IMR-90 (cell line): ENCODE data around the gene LRRC1. TPM values are rescaled to one million over a fixed set of nuclear protein-coding genes. Genes with fewer than 3 reads are reported as not detected.
A peak's percentile ranks its signal among the peaks of the same experiment; 100 is the strongest.

ENCODE experiments used
- ATAC-seq: fragments of 200-7000 bp; cut with Tn5 transposase; 2 replicates; pipeline ENCODE4 v1.9.1; 2020; ENCODE audit warnings: low read depth, mild to moderate bottlenecking, moderate library complexity
- BruUV-seq: library from RNA; stranded (reverse); fragments of 400-500 nt; replicated peaks from 2 replicates; lab custom pipeline; 2021; lab: Mats Ljungman, UMichigan
- CTCF ChIA-PET: fragments of 300-600 bp; formaldehyde crosslinking; extraction: SDS; loops from one replicate; lab custom pipeline; 2021; ENCODE audit warnings: antibody characterized with exemption; lab: Yijun Ruan, JAX
- POLR2A ChIA-PET: fragments of 300-600 bp; sonication (Branson Sonifier 250); formaldehyde crosslinking; loops from one replicate; lab custom pipeline; 2022; ENCODE audit warnings: antibody characterized with exemption; ENCODE audit not compliant: unreplicated experiment; lab: Charles Lee
- DNase-seq: peaks from one replicate; pipeline ENCODE4 v3.0.0; 2013
- H2AFZ ChIP-seq: replicated peaks from 2 replicates; pipeline ENCODE3; 2013; ENCODE audit warnings: low read length, mild to moderate bottlenecking; ENCODE audit not compliant: poor library complexity
- H2AK5ac ChIP-seq: 2 replicates; pipeline ENCODE4 v1.6.1; 2013; ENCODE audit warnings: low read depth, low read length, inconsistent platforms
- H2AK9ac ChIP-seq: replicated peaks from 2 replicates; pipeline ENCODE3; 2013; ENCODE audit warnings: mild to moderate bottlenecking, low read depth, low read length, moderate library complexity; ENCODE audit not compliant: poor library complexity
- H2BK120ac ChIP-seq: 2 replicates; pipeline ENCODE4 v1.6.1; 2013; ENCODE audit warnings: low read depth, low read length, inconsistent platforms
- H2BK15ac ChIP-seq: 3 replicates; pipeline ENCODE4 v1.6.1; 2013; ENCODE audit warnings: low read depth, low read length, inconsistent platforms
- H2BK20ac ChIP-seq: 2 replicates; pipeline ENCODE4 v1.6.1; 2013; ENCODE audit warnings: low read depth, mild to moderate bottlenecking, inconsistent platforms, low read length, moderate library complexity
- H2BK5ac ChIP-seq: 2 replicates; pipeline ENCODE4 v1.6.1; 2013; ENCODE audit warnings: mild to moderate bottlenecking, low read depth, low read length, inconsistent platforms; ENCODE audit not compliant: poor library complexity, severe bottlenecking
- H3K14ac ChIP-seq: replicated peaks from 2 replicates; pipeline ENCODE4 v1.6.1; 2013; ENCODE audit warnings: low read depth, low read length, inconsistent platforms
- H3K18ac ChIP-seq: 2 replicates; pipeline ENCODE4 v1.6.1; 2013; ENCODE audit warnings: low read depth, low read length, control low read depth
- H3K23ac ChIP-seq: 2 replicates; pipeline ENCODE4 v1.6.1; 2013; ENCODE audit warnings: low read depth, low read length, inconsistent platforms
- H3K27ac ChIP-seq: 2 replicates; pipeline ENCODE4 v1.5.1; 2013; ENCODE audit warnings: mild to moderate bottlenecking, control low read depth, low read length; ENCODE audit not compliant: insufficient read depth
- H3K27me3 ChIP-seq: 2 replicates; pipeline ENCODE4 v1.6.1; 2013; ENCODE audit warnings: low read length; ENCODE audit not compliant: control insufficient read depth, insufficient read depth
- H3K36me3 ChIP-seq: 2 replicates; pipeline ENCODE4 v1.6.1; 2013; ENCODE audit warnings: low read length, mixed read lengths; ENCODE audit not compliant: control insufficient read depth, insufficient read depth
- H3K4ac ChIP-seq: 2 replicates; pipeline ENCODE4 v1.6.1; 2013; ENCODE audit warnings: low read depth, low read length, inconsistent platforms
- H3K4me1 ChIP-seq: 2 replicates; pipeline ENCODE4 v1.6.1; 2013; ENCODE audit warnings: low read length, mixed read lengths; ENCODE audit not compliant: control insufficient read depth, insufficient read depth
- H3K4me2 ChIP-seq: 2 replicates; pipeline ENCODE4 v1.6.1; 2013; ENCODE audit warnings: low read depth, mild to moderate bottlenecking, control low read depth, low read length, moderate library complexity
- H3K4me3 ChIP-seq: 2 replicates; pipeline ENCODE4 v1.5.1; 2013; ENCODE audit warnings: low read depth, mild to moderate bottlenecking, control low read depth, low read length, moderate library complexity; ENCODE audit not compliant: insufficient read depth
- H3K56ac ChIP-seq: 2 replicates; pipeline ENCODE4 v1.6.1; 2013; ENCODE audit warnings: low read length, inconsistent platforms; ENCODE audit not compliant: insufficient read depth; ENCODE audit errors: extremely low read depth
- H3K79me1 ChIP-seq, 2 experiments: 2 replicates each; pipeline ENCODE4 v1.6.1; 2013; ENCODE audit warnings: low read length in 2 of 2, inconsistent platforms in 1 of 2, low read depth in 1 of 2
- H3K9ac ChIP-seq: 2 replicates; pipeline ENCODE4 v1.6.1; 2013; ENCODE audit warnings: low read depth, low read length, control low read depth
- H3K9me1 ChIP-seq: 2 replicates; pipeline ENCODE4 v1.6.1; 2013; ENCODE audit warnings: low read length, inconsistent platforms; ENCODE audit not compliant: insufficient read depth
- H3K9me3 ChIP-seq: 2 replicates; pipeline ENCODE4 v1.6.1; 2013; ENCODE audit warnings: low read length; ENCODE audit not compliant: control insufficient read depth, insufficient read depth
- H4K20me1 ChIP-seq: 2 replicates; pipeline ENCODE4 v1.6.1; 2013; ENCODE audit warnings: low read length, inconsistent platforms; ENCODE audit not compliant: insufficient read depth
- H4K5ac ChIP-seq: 2 replicates; pipeline ENCODE4 v1.6.1; 2013; ENCODE audit warnings: mild to moderate bottlenecking, low read depth, low read length, control low read depth
- H4K8ac ChIP-seq, 2 experiments: 2 replicates each; pipeline ENCODE4 v1.6.1; 2013; ENCODE audit warnings: low read depth in 2 of 2, low read length in 2 of 2, control low read depth in 1 of 2, inconsistent platforms in 1 of 2
- H4K91ac ChIP-seq: 2 replicates; pipeline ENCODE4 v1.6.1; 2013; ENCODE audit warnings: low read depth, low read length, inconsistent platforms; ENCODE audit not compliant: insufficient read depth
- BHLHE40 ChIP-seq: fragments of 150-350 bp; IDR thresholded peaks from 2 replicates; pipeline ENCODE4 v1.6.1; 2016; ENCODE audit warnings: mild to moderate bottlenecking, low read depth, low read length
- CHD1 ChIP-seq: IDR thresholded peaks from 2 replicates; pipeline ENCODE4 v1.6.1; 2012; ENCODE audit warnings: low read depth, low read length, improper control_type of control experiment
- FOS ChIP-seq: fragments of 150-350 bp; IDR thresholded peaks from 2 replicates; pipeline ENCODE4 v1.6.1; 2016; ENCODE audit warnings: low read depth, low read length
- MAFK ChIP-seq: IDR thresholded peaks from 2 replicates; pipeline ENCODE4 v1.6.1; 2012; ENCODE audit warnings: low read depth, low read length, improper control_type of control experiment
- MAZ ChIP-seq: IDR thresholded peaks from 2 replicates; pipeline ENCODE4 v1.6.1; 2012; ENCODE audit warnings: low read depth, mild to moderate bottlenecking, low read length, improper control_type of control experiment, moderate library complexity, borderline replicate concordance
- MXI1 ChIP-seq: IDR thresholded peaks from 2 replicates; pipeline ENCODE4 v1.6.1; 2012; ENCODE audit warnings: low read depth, mild to moderate bottlenecking, low read length, moderate library complexity, borderline replicate concordance
- POLR2A ChIP-seq: IDR thresholded peaks from 2 replicates; pipeline ENCODE4 v1.6.1; 2012; ENCODE audit warnings: mild to moderate bottlenecking, low read depth, low read length
- RAD21 ChIP-seq: IDR thresholded peaks from 2 replicates; pipeline ENCODE4 v1.6.1; 2012; ENCODE audit warnings: low read length, improper control_type of control experiment
- RCOR1 ChIP-seq: IDR thresholded peaks from 2 replicates; pipeline ENCODE4 v1.6.1; 2012; ENCODE audit warnings: mild to moderate bottlenecking, low read length, improper control_type of control experiment; ENCODE audit not compliant: insufficient replicate concordance
- RFX5 ChIP-seq: IDR thresholded peaks from 2 replicates; pipeline ENCODE4 v1.8.0; 2012; ENCODE audit warnings: low read depth, mild to moderate bottlenecking, low read length, moderate library complexity
- SMC3 ChIP-seq: fragments of 150-350 bp; IDR thresholded peaks from 2 replicates; pipeline ENCODE4 v1.6.1; 2016; ENCODE audit warnings: low read depth, mild to moderate bottlenecking, antibody characterized with exemption, low read length, moderate library complexity
- WGBS, 2 experiments: methylation state at CpG; one replicate each; pipeline versions ENCODE4 v1.1.5 to v1.1.7; 2013; ENCODE audit warnings: missing lambda C conversion rate in 2 of 2; ENCODE audit not compliant: insufficient read length in 1 of 2; ENCODE audit errors: extremely low coverage in 2 of 2; 5-methylcytosine and 5-hydroxymethylcytosine counted together
- dilution Hi-C: fragments of 300-500 bp; cut with HindIII; formaldehyde crosslinking; loops from one replicate; pipeline ENCODE4 v1.14.3; 2018; ENCODE audit warnings: low sequenced_read_pairs; ENCODE audit not compliant: unreplicated experiment
- in situ Hi-C: fragments of 300-500 bp; cut with MboI; formaldehyde crosslinking; loops from 3 replicates; pipeline ENCODE4 v1.14.3; 2019; ENCODE audit warnings: low sequenced_read_pairs, inconsistent platforms, mixed read lengths
- intact Hi-C: fragments of 100-400 bp; cut with micrococcal nuclease; formaldehyde crosslinking; loops from 2 replicates; pipeline ENCODE4 v1.10.0; 2022
- polyA plus RNA-seq, 3 experiments: library from polyadenylated mRNA; depleted of rRNA; stranded (reverse); fragments of >200 nt; gene quantifications; 2 replicates each; pipeline ENCODE4 v1.2.3, GENCODE V29; 2012; ENCODE audit warnings: low replicate concordance in 1 of 3
- total RNA-seq: library from RNA; depleted of rRNA; stranded (reverse); fragments of >200 nt; gene quantifications from 2 replicates; pipeline ENCODE4 v1.2.3, GENCODE V29; 2012
- TF ChIP-seq, protein P1 (sequence below): fragments of 150-350 bp; IDR thresholded peaks from 2 replicates; pipeline ENCODE4 v1.6.1; 2017; ENCODE audit warnings: mild to moderate bottlenecking, antibody characterized with exemption, low read length, low read depth

Gene LRRC1
- total and polyA plus RNA-seq, 2 of the 4 experiments (the other 2 are of a cell fraction) = 5.1 to 6.1 TPM

DNA sequence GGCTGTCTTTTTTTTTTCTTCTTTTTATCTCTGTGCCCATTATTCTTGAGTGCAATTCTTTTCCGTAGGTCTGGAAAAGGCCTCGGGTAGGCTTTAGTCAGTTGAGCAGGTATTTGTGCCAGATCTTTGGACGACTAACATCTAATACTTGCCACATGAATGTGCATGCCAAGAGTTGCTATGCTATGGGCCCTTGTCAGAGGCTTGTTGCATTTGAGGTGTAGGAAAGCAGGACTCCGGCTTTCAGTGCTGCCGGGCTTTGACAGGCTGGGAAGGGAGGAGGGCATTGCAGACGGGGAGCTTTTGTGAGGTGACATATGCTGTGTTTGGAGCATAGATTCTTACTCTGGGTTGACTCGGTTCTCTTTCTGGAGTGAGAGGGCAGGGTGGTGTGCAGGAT lies 10.2 kb downstream of the LRRC1 start:
- ChIA-PET POLR2A (no interaction called here), CTCF (no interaction called here)
- peaks cover 26 to 65% of the 10 kb centered on the region in 2 experiments for H3K79me1 ChIP-seq
- no peak overlapping the region for H3K27ac ChIP-seq
- no peak overlapping the region for H3K4me3 ChIP-seq
- H3K36me3 ChIP-seq = no peaks in the 10 kb centered on the region
- in situ Hi-C loops (no loop called here), dilution Hi-C loops (no loop called here), intact Hi-C loops (no loop called here)
- peak overlapping the region; percentile 45; the same call in 1 of the 3 replicates for H2BK15ac ChIP-seq
- DNase-seq (no peak), ATAC-seq (no peak)
- H3K23ac ChIP-seq = no peak overlapping the region
- H3K9me1 ChIP-seq = peaks cover 16% of the 10 kb centered on the region
- BruUV-seq = no TSS peak
- no peak overlapping the region for H2AK9ac ChIP-seq
- H4K8ac ChIP-seq = no peak overlapping the region; a peak in 1 of 4 replicates
- 0 out of 2 replicates have a peak overlapping the region, but pooled peaks have one; percentile 21 for H4K5ac ChIP-seq
- peak overlapping the region; percentile 70; the same call in 1 of the 2 replicates for H2AK5ac ChIP-seq
- H4K91ac ChIP-seq = peak overlapping the region; percentile 22
- no peaks in the 10 kb centered on the region for H3K9me3 ChIP-seq
- H2BK120ac ChIP-seq = peak overlapping the region; percentile 47
- no peak overlapping the region for H3K56ac ChIP-seq
- H2BK5ac ChIP-seq = no peak overlapping the region
- no peak overlapping the region for H3K9ac ChIP-seq
- peak overlapping the region; percentile 24 for H3K4ac ChIP-seq
- H3K4me1 ChIP-seq = peaks cover 19% of the 10 kb centered on the region
- no peak overlapping the region for H2AFZ ChIP-seq
- peaks cover 15% of the 10 kb centered on the region; the same call in 1 of the 2 replicates for H4K20me1 ChIP-seq
- TF ChIP-seq CHD1 = no peak
- TF ChIP-seq BHLHE40 = no peak
- no peak for TF ChIP-seq RFX5
- TF ChIP-seq RCOR1 = no peak
- TF ChIP-seq, protein P1, sequence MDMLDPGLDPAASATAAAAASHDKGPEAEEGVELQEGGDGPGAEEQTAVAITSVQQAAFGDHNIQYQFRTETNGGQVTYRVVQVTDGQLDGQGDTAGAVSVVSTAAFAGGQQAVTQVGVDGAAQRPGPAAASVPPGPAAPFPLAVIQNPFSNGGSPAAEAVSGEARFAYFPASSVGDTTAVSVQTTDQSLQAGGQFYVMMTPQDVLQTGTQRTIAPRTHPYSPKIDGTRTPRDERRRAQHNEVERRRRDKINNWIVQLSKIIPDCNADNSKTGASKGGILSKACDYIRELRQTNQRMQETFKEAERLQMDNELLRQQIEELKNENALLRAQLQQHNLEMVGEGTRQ = no peak
- no peak for TF ChIP-seq MAZ
- no peak for TF ChIP-seq RAD21
- no peak for TF ChIP-seq FOS
- TF ChIP-seq MXI1 = no peak
- TF ChIP-seq POLR2A = no peak
- TF ChIP-seq MAFK = no peak
- TF ChIP-seq SMC3 = no peak
- peak overlapping the region; percentile 40 for H2BK20ac ChIP-seq
- peak overlapping the region; percentile 26; the same call in 1 of the 2 replicates for H3K18ac ChIP-seq
- WGBS, 2 experiments = 100% methylated on average over 1 of the region's 7 CpGs; no CpG with 5 or more reads in 1 of the 2 experiments
- no peak overlapping the region for H3K4me2 ChIP-seq
- H3K14ac ChIP-seq = peak overlapping the region; percentile 64
- no peaks in the 10 kb centered on the region for H3K27me3 ChIP-seq
